ENCODE results near the gene AGO4. TPM values are rescaled to one million over a fixed set of nuclear protein-coding genes. Genes with fewer than 3 reads are reported as not detected.

Gene AGO4
- total and polyA plus RNA-seq, 2 of the 8 experiments (the other 6 are each of a cell fraction or from before 2014, with no cell fraction given) = 5.5 to 7.7 TPM

- TF ChIP-seq KDM4A (IDR thresholded peaks at IDR 0.05; ENCODE audit: low read depth, low read length, severe bottlenecking) (peak; percentile 65), TAF7 (optimal IDR thresholded peaks at IDR 0.05; ENCODE audit: borderline replicate concordance, low read depth, low read length) (no peak), TAF1 (IDR thresholded peaks at IDR 0.05; ENCODE audit: low read depth, low read length) (0 out of 2 replicates have a peak, but pooled peaks have one; percentile 17), RXRA (IDR thresholded peaks at IDR 0.05; ENCODE audit: insufficient read depth, low read depth, low read length) (no peak)
These were observed at the start of gene AGO4 (continued) for GRCh38 chr1:35807614-35808449.

Data from H1 (cell line).